RWPE1 (cell line): ENCODE measurements around the gene STK33.

Source experiments
- CTCF ChIA-PET: fragments of 350-600 bp; sonication (Branson Sonifier 250); formaldehyde crosslinking; extraction: SDS; loops from one replicate; lab custom pipeline; 2021; lab: Yijun Ruan, JAX
- POLR2A ChIA-PET: fragments of 400-600 bp; formaldehyde crosslinking; extraction: SDS; loops from one replicate; lab custom pipeline; 2020; ENCODE audit warnings: antibody characterized with exemption; ENCODE audit not compliant: low non-redundant PET; lab: Yijun Ruan, JAX
- DNase-seq: peaks from one replicate; pipeline ENCODE4 v3.0.0; 2012; ENCODE audit warnings: low spot score
- H3K27ac ChIP-seq: fragments of 450-650 bp; 2 replicates; pipeline ENCODE4 v1.5.1; 2017
- CTCF ChIP-seq: fragments of 450-650 bp; conservative IDR thresholded peaks from 2 replicates; pipeline ENCODE4 v1.5.1; 2017; ENCODE audit warnings: low read depth, mild to moderate bottlenecking

The STK33 gene

GRCh38 chr11:8383227-8383626, 210.8 kb downstream of the STK33 start:
- TF ChIP-seq CTCF: no peak
- ChIA-PET CTCF (no interaction called here), POLR2A (no interaction called here)
- DNase-seq: no peak
- no peak overlapping the region for H3K27ac ChIP-seq

GRCh38 chr11:8382436-8383053, 211.5 kb downstream of the STK33 start:
- POLR2A ChIA-PET: no interaction called here
- CTCF ChIA-PET: interaction anchor here (0.6 kb wide), 1 partner anchor 10 kb away, joined by 3 read pairs; no protein-coding TSS in a partner anchor
- peak; percentile 68 for DNase-seq
- TF ChIP-seq CTCF: no peak
- no peak overlapping the region for H3K27ac ChIP-seq

- no peak overlapping the region for H3K27ac ChIP-seq
- CTCF ChIA-PET: interaction anchor here (0.6 kb wide), 1 partner anchor 11 kb away, joined by 3 read pairs; no protein-coding TSS in a partner anchor
- no peak for TF ChIP-seq CTCF
- POLR2A ChIA-PET: no interaction called here
- DNase-seq: no peak
Observed at GRCh38 chr11:8381871-8382396, 212.1 kb downstream of the STK33 start.

GRCh38 chr11:8381343-8381742, 212.7 kb downstream of the STK33 start:
- H3K27ac ChIP-seq: no peak overlapping the region
- ChIA-PET CTCF (interaction anchor here (0.7 kb wide), 1 partner anchor 450 kb away, joined by 4 read pairs; the partner anchor contains the start of gene OR10A6), POLR2A (no interaction called here)
- no peak for DNase-seq
- TF ChIP-seq CTCF: no peak

GRCh38 chr11:8375932-8376331, 218.1 kb downstream of the STK33 start:
- POLR2A ChIA-PET: no interaction called here
- no peak for TF ChIP-seq CTCF
- no peak overlapping the region for H3K27ac ChIP-seq
- DNase-seq: no peak
- CTCF ChIA-PET: no interaction called here

- DNase-seq: no peak
- POLR2A ChIA-PET: no interaction called here
- H3K27ac ChIP-seq: no peak overlapping the region
- TF ChIP-seq CTCF: no peak
- CTCF ChIA-PET: no interaction called here
Observed at GRCh38 chr11:8375460-8375859, 218.6 kb downstream of the STK33 start.
